ENCODE data around the gene EFNA5. TPM values are rescaled to one million over a fixed set of nuclear protein-coding genes. Genes with fewer than 3 reads are reported as not detected.

The EFNA5 gene
- total RNA-seq, 2 donors from 2014 or later, result 6.0 to 13.5 TPM

DNA sequence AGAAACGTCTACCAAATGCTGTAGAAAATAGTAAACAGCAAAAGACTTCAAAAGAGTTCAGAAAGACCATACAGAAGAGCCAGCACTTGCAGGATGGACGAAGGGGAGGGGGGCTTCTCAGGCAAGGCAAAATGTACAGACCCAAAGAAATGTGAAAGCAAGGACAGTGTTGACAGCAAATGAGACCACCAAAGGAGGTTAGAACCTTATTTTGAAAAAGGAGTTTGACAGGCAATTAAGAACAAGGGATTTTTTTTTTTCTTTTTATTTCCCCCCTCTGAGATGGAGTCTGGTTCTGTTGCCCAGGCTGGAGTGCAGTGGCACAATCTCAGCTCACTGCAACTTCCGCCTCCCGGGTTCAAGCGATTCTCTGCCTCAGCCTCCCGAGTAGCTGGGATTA is 223.2 kb downstream of the EFNA5 start:
- H3K27ac ChIP-seq, result no peak overlapping the region
- H3K36me3 ChIP-seq, result no peaks in the 10 kb centered on the region
- no peak for ATAC-seq (ENCODE audit: insufficient number of reproducible peaks, low FRiP score, low read depth)
- no peak for DNase-seq (ENCODE audit: low spot score)
- H3K4me1 ChIP-seq (ENCODE audit: control insufficient read depth in 1 of 2, low read depth in 2 of 2), result no peaks in the 10 kb centered on the region
- no peaks in the 10 kb centered on the region for H3K27me3 ChIP-seq (replicated peaks; ENCODE audit: insufficient read depth)
- TF ChIP-seq, protein P1, sequence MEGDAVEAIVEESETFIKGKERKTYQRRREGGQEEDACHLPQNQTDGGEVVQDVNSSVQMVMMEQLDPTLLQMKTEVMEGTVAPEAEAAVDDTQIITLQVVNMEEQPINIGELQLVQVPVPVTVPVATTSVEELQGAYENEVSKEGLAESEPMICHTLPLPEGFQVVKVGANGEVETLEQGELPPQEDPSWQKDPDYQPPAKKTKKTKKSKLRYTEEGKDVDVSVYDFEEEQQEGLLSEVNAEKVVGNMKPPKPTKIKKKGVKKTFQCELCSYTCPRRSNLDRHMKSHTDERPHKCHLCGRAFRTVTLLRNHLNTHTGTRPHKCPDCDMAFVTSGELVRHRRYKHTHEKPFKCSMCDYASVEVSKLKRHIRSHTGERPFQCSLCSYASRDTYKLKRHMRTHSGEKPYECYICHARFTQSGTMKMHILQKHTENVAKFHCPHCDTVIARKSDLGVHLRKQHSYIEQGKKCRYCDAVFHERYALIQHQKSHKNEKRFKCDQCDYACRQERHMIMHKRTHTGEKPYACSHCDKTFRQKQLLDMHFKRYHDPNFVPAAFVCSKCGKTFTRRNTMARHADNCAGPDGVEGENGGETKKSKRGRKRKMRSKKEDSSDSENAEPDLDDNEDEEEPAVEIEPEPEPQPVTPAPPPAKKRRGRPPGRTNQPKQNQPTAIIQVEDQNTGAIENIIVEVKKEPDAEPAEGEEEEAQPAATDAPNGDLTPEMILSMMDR (IDR thresholded peaks at IDR 0.05), result no peak
- H3K4me3 ChIP-seq, result no peak overlapping the region
- no peaks in the 10 kb centered on the region for H3K9me3 ChIP-seq

DNA sequence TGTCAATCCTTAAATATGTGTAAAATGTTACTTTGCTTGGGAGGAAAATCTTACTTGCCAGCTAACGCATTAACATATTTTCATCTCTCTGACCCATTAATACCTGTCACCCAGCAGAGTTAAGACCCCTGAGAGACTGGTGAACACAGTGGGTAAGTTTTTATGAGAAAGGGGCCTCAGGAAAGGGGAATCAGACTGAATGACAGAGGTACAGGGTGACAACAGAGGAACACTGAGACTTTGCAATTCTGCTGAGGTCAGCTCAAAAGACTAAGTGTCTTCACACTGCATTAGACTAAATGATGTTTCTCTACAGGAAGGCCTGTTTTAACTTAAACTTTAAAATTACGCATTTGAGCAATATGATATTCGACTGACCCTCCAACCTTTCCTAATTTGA is 223.8 kb downstream of the EFNA5 start:
- Histone ChIP-seq H3K4me1 (ENCODE audit: control insufficient read depth in 1 of 2, low read depth in 2 of 2) (no peaks in the 10 kb centered on the region), H3K4me3 (no peak overlapping the region), H3K36me3 (no peaks in the 10 kb centered on the region), H3K9me3 (no peaks in the 10 kb centered on the region), H3K27ac (no peak overlapping the region), H3K27me3 (replicated peaks; ENCODE audit: insufficient read depth) (no peaks in the 10 kb centered on the region)
- no peak for ATAC-seq (ENCODE audit: insufficient number of reproducible peaks, low FRiP score, low read depth)
- TF ChIP-seq, protein P1 (IDR thresholded peaks at IDR 0.05), result no peak
- DNase-seq (ENCODE audit: low spot score), result no peak

DNA sequence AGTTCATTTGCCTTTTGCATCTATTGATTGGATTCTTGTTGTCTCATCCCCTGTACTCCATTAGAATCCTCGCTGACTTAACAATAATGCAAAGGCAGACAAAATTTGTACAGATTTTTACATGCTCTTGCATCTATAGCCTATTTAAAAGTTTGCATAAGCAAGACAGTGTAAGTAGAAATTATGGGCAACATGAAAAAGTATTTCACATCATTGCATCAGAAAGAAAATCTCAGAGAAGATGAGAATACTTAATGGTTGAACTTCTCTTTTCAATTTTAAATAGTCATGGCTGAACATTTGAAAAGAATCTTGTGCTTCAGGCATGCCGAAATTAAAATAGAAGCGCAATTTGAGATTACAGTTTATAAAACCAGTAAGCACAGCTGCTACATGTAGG is 226.4 kb downstream of the EFNA5 start:
- no peak overlapping the region for H3K27ac ChIP-seq
- TF ChIP-seq, protein P1 (IDR thresholded peaks at IDR 0.05), result no peak
- no peaks in the 10 kb centered on the region for H3K4me1 ChIP-seq (ENCODE audit: control insufficient read depth in 1 of 2, low read depth in 2 of 2)
- H3K36me3 ChIP-seq, result no peaks in the 10 kb centered on the region
- no peaks in the 10 kb centered on the region for H3K9me3 ChIP-seq
- ATAC-seq (ENCODE audit: insufficient number of reproducible peaks, low FRiP score, low read depth), result no peak
- DNase-seq (ENCODE audit: low spot score), result no peak
- H3K4me3 ChIP-seq, result no peak overlapping the region
- no peaks in the 10 kb centered on the region for H3K27me3 ChIP-seq (replicated peaks; ENCODE audit: insufficient read depth)

DNA sequence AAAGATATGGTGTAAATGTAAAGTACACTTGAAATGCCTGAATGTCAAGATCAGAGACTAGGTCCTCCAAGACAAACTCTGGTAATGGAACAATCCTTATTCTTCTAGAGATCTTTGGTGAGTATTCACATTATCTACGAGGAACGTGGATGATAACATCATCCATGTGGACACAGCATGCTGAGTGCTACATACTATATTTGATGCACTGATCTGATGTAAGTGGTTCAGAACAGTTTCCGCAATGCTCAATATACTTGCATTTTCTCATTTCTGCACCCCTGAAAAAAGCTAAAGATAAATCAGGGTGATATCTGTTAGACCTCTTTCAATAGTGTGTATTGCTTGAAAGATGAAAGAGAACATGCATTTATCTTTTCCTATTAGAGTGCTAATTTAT is 226.8 kb downstream of the EFNA5 start:
- H3K27ac ChIP-seq, result no peak overlapping the region
- DNase-seq (ENCODE audit: low spot score) (no peak), ATAC-seq (ENCODE audit: insufficient number of reproducible peaks, low FRiP score, low read depth) (no peak)
- H3K36me3 ChIP-seq, result no peaks in the 10 kb centered on the region
- no peak overlapping the region for H3K4me3 ChIP-seq
- H3K4me1 ChIP-seq (ENCODE audit: control insufficient read depth in 1 of 2, low read depth in 2 of 2), result no peaks in the 10 kb centered on the region
- no peaks in the 10 kb centered on the region for H3K27me3 ChIP-seq (replicated peaks; ENCODE audit: insufficient read depth)
- TF ChIP-seq, protein P1 (IDR thresholded peaks at IDR 0.05), result no peak
- H3K9me3 ChIP-seq, result no peaks in the 10 kb centered on the region

DNA sequence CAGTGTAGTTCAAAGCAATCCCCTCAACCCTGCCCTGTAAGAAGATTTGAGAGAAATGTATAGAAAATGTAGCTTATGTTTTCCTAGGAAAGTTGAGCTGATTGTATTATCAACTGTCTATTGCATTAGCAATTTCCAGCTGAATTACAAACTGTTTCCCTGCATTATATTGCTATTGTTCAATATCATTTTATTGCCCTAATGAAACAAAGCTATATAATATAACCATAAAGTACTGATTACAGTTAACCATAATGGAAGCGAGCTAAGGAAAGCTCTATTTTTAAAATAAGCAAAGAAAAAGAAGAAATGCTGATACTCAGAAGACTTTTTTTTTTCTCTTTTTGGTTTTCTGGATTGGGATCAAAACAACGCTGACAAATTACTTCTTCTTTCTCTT is 228.3 kb downstream of the EFNA5 start:
- ATAC-seq (ENCODE audit: insufficient number of reproducible peaks, low FRiP score, low read depth), result no peak
- Histone ChIP-seq H3K9me3 (no peaks in the 10 kb centered on the region), H3K36me3 (no peaks in the 10 kb centered on the region), H3K4me3 (no peak overlapping the region), H3K27me3 (replicated peaks; ENCODE audit: insufficient read depth) (no peaks in the 10 kb centered on the region), H3K27ac (no peak overlapping the region), H3K4me1 (ENCODE audit: control insufficient read depth in 1 of 2, low read depth in 2 of 2) (no peaks in the 10 kb centered on the region)
- TF ChIP-seq, protein P1 (IDR thresholded peaks at IDR 0.05), result no peak
- no peak for DNase-seq (ENCODE audit: low spot score)
